ENCODE results near the gene SCMH1. TPM values are rescaled to one million over a fixed set of nuclear protein-coding genes. Genes with fewer than 3 reads are reported as not detected.

Gene SCMH1
- total and polyA plus RNA-seq, 4 donors = 6.6 to 12.8 (median 10.5) TPM

DNA sequence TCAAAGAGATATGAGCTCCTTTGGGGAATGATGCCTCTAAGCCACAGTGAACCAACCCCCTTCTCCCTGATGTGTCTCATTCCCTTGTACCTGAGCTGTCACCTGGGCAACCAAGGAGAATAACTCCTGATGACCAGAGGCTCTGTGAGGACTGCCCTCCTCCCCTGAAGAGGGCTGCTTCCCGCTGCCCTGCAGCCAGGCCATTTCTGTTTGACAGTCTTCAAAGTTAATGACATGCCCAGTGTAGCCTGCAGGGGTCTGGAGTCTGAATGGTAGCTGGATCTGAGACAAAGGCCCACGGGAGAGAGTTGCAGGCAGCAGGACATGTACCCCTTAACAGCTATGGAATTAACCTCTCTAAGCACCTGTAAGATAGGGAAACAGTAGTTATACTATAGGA, 217.2 kb downstream of the SCMH1 start (continued):
- TF ChIP-seq, protein P1, sequence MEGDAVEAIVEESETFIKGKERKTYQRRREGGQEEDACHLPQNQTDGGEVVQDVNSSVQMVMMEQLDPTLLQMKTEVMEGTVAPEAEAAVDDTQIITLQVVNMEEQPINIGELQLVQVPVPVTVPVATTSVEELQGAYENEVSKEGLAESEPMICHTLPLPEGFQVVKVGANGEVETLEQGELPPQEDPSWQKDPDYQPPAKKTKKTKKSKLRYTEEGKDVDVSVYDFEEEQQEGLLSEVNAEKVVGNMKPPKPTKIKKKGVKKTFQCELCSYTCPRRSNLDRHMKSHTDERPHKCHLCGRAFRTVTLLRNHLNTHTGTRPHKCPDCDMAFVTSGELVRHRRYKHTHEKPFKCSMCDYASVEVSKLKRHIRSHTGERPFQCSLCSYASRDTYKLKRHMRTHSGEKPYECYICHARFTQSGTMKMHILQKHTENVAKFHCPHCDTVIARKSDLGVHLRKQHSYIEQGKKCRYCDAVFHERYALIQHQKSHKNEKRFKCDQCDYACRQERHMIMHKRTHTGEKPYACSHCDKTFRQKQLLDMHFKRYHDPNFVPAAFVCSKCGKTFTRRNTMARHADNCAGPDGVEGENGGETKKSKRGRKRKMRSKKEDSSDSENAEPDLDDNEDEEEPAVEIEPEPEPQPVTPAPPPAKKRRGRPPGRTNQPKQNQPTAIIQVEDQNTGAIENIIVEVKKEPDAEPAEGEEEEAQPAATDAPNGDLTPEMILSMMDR (IDR thresholded peaks at IDR 0.05; ENCODE audit: low read depth, low read length, missing input control) = no peak
- TF ChIP-seq, protein P2, sequence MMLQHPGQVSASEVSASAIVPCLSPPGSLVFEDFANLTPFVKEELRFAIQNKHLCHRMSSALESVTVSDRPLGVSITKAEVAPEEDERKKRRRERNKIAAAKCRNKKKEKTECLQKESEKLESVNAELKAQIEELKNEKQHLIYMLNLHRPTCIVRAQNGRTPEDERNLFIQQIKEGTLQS (IDR thresholded peaks at IDR 0.05) = no peak
- TF ChIP-seq TAF1 (conservative IDR thresholded peaks at IDR 0.05) (no peak), SP1 (IDR thresholded peaks at IDR 0.05) (no peak), JUND (IDR thresholded peaks at IDR 0.05) (no peak)

DNA sequence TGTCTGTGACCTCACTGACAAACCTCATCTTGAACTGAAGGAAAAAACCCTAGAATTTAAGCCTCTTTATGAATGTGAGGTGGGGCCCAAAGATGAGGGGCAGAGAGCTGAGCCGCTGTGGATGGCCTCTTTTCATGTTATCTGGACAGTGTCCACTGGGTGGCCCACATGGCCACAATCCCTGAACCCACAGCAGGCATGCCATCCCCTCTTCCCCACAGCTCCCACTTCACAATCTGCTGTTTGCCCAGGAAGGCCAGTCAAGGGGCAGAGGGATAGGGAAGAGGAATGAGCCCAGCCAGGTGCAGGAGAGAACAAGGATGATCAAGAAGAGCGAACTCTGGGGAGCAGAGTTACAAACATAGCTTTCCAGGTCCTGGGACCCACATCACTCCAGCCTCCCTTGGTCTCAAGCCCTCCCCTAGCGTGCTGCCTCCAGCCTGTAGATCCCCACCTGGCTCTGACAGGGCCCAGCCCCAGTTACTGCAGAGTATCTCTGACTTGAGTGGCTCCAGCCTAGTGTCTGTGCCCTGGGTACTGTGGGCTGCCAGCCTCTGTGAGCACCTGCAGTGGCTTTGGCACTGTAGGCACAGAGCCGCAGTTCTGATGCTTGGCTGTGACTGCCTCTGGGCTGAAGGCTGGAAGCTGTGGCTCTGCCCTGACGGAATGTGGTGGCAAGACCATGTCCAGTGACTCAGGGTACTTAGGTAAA, 218.7 kb downstream of the SCMH1 start:
- Histone ChIP-seq H3K36me3 (ENCODE audit: control insufficient read depth in 4 of 4, insufficient read depth in 3 of 4, low read depth in 1 of 4, low read length in 3 of 4) (peaks cover 0 to 16% (median 6%) of the 10 kb centered on the region in 4 donors), H3K4me1 (ENCODE audit: control insufficient read depth in 4 of 4, insufficient read depth in 4 of 4, low read length in 3 of 4) (no peaks in the 10 kb centered on the region), H3K9ac (ENCODE audit: low read depth in 1 of 2, low read length in 2 of 2) (no peak overlapping the region), H3K9me3 (ENCODE audit: control insufficient read depth in 4 of 4, low read length in 3 of 4) (no peaks in the 10 kb centered on the region), H3K27ac (ENCODE audit: low read depth in 1 of 2, low read length in 2 of 2) (no peak overlapping the region), H3K4me3 (ENCODE audit: low read depth in 1 of 3, low read length in 3 of 3) (no peak overlapping the region), H3K27me3 (ENCODE audit: control insufficient read depth in 4 of 4, insufficient read depth in 4 of 4, low read length in 3 of 4) (no peaks in the 10 kb centered on the region)
- WGBS = 94% methylated on average over 5 of the region's 5 CpGs
- DNase-seq (ENCODE audit: low spot score) = no peak
- TF ChIP-seq YY1 (IDR thresholded peaks at IDR 0.05) (no peak), GABPA (IDR thresholded peaks at IDR 0.05 in 1 of 2, conservative IDR thresholded peaks at IDR 0.05 in 1 of 2) (no peak), RAD21 (IDR thresholded peaks at IDR 0.05) (peak; percentile 60 to 75), HNF4A (conservative IDR thresholded peaks at IDR 0.05) (no peak), FOXA2 (IDR thresholded peaks at IDR 0.05) (no peak), HNF4G (IDR thresholded peaks at IDR 0.05) (no peak), JUND (IDR thresholded peaks at IDR 0.05) (no peak)
- TF ChIP-seq, protein P3, sequence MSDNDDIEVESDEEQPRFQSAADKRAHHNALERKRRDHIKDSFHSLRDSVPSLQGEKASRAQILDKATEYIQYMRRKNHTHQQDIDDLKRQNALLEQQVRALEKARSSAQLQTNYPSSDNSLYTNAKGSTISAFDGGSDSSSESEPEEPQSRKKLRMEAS (IDR thresholded peaks at IDR 0.05) = no peak
- TF ChIP-seq, protein P1 (IDR thresholded peaks at IDR 0.05; ENCODE audit: low read depth, low read length, missing input control) = peak; percentile 22

DNA sequence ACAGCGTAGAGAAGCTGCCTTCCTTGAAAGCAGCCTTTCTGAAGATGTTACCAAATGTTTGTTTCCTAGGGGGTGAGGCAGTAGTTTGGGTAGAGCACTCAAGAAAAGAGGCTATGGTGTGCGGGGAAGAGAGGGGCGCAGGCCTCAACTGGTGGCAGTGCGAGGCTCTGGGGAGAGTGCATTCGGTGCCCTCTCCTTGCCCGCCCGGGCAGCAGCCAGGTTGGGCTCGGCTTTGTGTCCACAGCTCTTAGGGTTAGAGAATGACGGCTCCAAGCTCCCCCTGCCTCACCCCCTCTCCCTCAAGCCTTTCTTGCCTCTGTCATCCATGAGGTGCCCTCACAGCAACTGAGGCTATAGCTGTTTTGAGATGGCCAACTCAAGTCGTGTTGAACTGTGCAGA, 219.7 kb downstream of the SCMH1 start:
- no peaks in the 10 kb centered on the region for H3K4me1 ChIP-seq (ENCODE audit: control insufficient read depth in 4 of 4, insufficient read depth in 4 of 4, low read length in 3 of 4)
- H3K9ac ChIP-seq (ENCODE audit: low read depth in 1 of 2, low read length in 2 of 2) = no peak overlapping the region
- H3K27ac ChIP-seq (ENCODE audit: low read depth in 1 of 2, low read length in 2 of 2) = no peak overlapping the region

More for the DNA sequence above, 219.7 kb downstream of the SCMH1 start:
- H3K9me3 ChIP-seq (ENCODE audit: control insufficient read depth in 4 of 4, low read length in 3 of 4) = no peaks in the 10 kb centered on the region
- DNase-seq (ENCODE audit: low spot score) = no peak
- TF ChIP-seq JUND (IDR thresholded peaks at IDR 0.05) (no peak), FOXA2 (IDR thresholded peaks at IDR 0.05) (no peak), RXRA (IDR thresholded peaks at IDR 0.05) (no peak), HNF4G (IDR thresholded peaks at IDR 0.05) (no peak), YY1 (IDR thresholded peaks at IDR 0.05) (no peak), GABPA (IDR thresholded peaks at IDR 0.05 in 1 of 2, conservative IDR thresholded peaks at IDR 0.05 in 1 of 2) (no peak)
- TF ChIP-seq, protein P4, sequence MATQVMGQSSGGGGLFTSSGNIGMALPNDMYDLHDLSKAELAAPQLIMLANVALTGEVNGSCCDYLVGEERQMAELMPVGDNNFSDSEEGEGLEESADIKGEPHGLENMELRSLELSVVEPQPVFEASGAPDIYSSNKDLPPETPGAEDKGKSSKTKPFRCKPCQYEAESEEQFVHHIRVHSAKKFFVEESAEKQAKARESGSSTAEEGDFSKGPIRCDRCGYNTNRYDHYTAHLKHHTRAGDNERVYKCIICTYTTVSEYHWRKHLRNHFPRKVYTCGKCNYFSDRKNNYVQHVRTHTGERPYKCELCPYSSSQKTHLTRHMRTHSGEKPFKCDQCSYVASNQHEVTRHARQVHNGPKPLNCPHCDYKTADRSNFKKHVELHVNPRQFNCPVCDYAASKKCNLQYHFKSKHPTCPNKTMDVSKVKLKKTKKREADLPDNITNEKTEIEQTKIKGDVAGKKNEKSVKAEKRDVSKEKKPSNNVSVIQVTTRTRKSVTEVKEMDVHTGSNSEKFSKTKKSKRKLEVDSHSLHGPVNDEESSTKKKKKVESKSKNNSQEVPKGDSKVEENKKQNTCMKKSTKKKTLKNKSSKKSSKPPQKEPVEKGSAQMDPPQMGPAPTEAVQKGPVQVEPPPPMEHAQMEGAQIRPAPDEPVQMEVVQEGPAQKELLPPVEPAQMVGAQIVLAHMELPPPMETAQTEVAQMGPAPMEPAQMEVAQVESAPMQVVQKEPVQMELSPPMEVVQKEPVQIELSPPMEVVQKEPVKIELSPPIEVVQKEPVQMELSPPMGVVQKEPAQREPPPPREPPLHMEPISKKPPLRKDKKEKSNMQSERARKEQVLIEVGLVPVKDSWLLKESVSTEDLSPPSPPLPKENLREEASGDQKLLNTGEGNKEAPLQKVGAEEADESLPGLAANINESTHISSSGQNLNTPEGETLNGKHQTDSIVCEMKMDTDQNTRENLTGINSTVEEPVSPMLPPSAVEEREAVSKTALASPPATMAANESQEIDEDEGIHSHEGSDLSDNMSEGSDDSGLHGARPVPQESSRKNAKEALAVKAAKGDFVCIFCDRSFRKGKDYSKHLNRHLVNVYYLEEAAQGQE (IDR thresholded peaks at IDR 0.05) = no peak
- TF ChIP-seq, protein P2 (IDR thresholded peaks at IDR 0.05) = no peak
- TF ChIP-seq, protein P3 (IDR thresholded peaks at IDR 0.05) = no peak
- 93% methylated on average over 10 of the region's 10 CpGs for WGBS
- H3K36me3 ChIP-seq (ENCODE audit: control insufficient read depth in 4 of 4, insufficient read depth in 3 of 4, low read depth in 1 of 4, low read length in 3 of 4) = peaks cover 0 to 18% (median 4%) of the 10 kb centered on the region in 4 donors
- no peaks in the 10 kb centered on the region for H3K27me3 ChIP-seq (ENCODE audit: control insufficient read depth in 4 of 4, insufficient read depth in 4 of 4, low read length in 3 of 4)
- H3K4me3 ChIP-seq (ENCODE audit: low read depth in 1 of 3, low read length in 3 of 3) = no peak overlapping the region
